ENCODE results near the gene RPS15A. TPM values are rescaled to one million over a fixed set of nuclear protein-coding genes. Genes with fewer than 3 reads are reported as not detected.
"Not testable (repeated sequence)": the region's sequence is repeated elsewhere in the genome, so short reads cannot be mapped to it uniquely, and the experiment has no call there.

RPS15A gene
- total RNA-seq, 1 donor from 2014 or later: 1,036 TPM

- H3K4me1 ChIP-seq (ENCODE audit: insufficient read depth, low read length); DNase-seq (ENCODE audit: low read depth); H3K27ac Mint-ChIP-seq (ENCODE audit: unreplicated experiment); H3K36me3 ChIP-seq (ENCODE audit: insufficient read depth, low read length); H4K20me1 ChIP-seq (ENCODE audit: insufficient read depth, low read length); H3K4me1 Mint-ChIP-seq (ENCODE audit: low read depth, unreplicated experiment); H3K9me3 Mint-ChIP-seq (ENCODE audit: unreplicated experiment); H3K27me3 Mint-ChIP-seq (ENCODE audit: low read depth, unreplicated experiment); H3K27me3 ChIP-seq (ENCODE audit: insufficient read depth, low read length); H3K9ac ChIP-seq (ENCODE audit: low read length); H3K4me2 ChIP-seq (ENCODE audit: low read length); H2AFZ ChIP-seq (ENCODE audit: low read depth, low read length); H3K27ac ChIP-seq (ENCODE audit: low read depth, low read length); H3K9me3 ChIP-seq (ENCODE audit: insufficient read depth, low read depth, low read length); H3K79me2 ChIP-seq (ENCODE audit: insufficient read depth, low read length); H3K4me3 Mint-ChIP-seq (ENCODE audit: unreplicated experiment); FAIRE-seq; H3K4me3 ChIP-seq (ENCODE audit: insufficient read depth, low read depth, low read length); H3K36me3 Mint-ChIP-seq (ENCODE audit: low read depth, unreplicated experiment): not testable (repeated sequence)
Measured at GRCh38 chr16:18738768-18739167, 51.4 kb downstream of the RPS15A start.

- not testable (repeated sequence) for H3K4me2 ChIP-seq (ENCODE audit: low read length); H3K27ac Mint-ChIP-seq (ENCODE audit: unreplicated experiment); H3K36me3 ChIP-seq (ENCODE audit: insufficient read depth, low read length)
Measured at GRCh38 chr16:18734279-18734678, 55.9 kb downstream of the RPS15A start.

More at GRCh38 chr16:18734279-18734678, 55.9 kb downstream of the RPS15A start:
- peaks cover 11% of the 10 kb centered on the region for H3K9me3 Mint-ChIP-seq (ENCODE audit: unreplicated experiment)
- not testable (repeated sequence) for H4K20me1 ChIP-seq (ENCODE audit: insufficient read depth, low read length); H3K27me3 ChIP-seq (ENCODE audit: insufficient read depth, low read length); H3K27ac ChIP-seq (ENCODE audit: low read depth, low read length); FAIRE-seq; H3K4me1 Mint-ChIP-seq (ENCODE audit: low read depth, unreplicated experiment); H3K9ac ChIP-seq (ENCODE audit: low read length); H3K4me1 ChIP-seq (ENCODE audit: insufficient read depth, low read length); H3K27me3 Mint-ChIP-seq (ENCODE audit: low read depth, unreplicated experiment); H3K79me2 ChIP-seq (ENCODE audit: insufficient read depth, low read length); DNase-seq (ENCODE audit: low read depth); H2AFZ ChIP-seq (ENCODE audit: low read depth, low read length); H3K4me3 ChIP-seq (ENCODE audit: insufficient read depth, low read depth, low read length); H3K36me3 Mint-ChIP-seq (ENCODE audit: low read depth, unreplicated experiment); H3K4me3 Mint-ChIP-seq (ENCODE audit: unreplicated experiment); H3K9me3 ChIP-seq (ENCODE audit: insufficient read depth, low read depth, low read length)

Other genes with a start within 250 kb of the RPS15A start
- gene NOMO2, start 228.2 kb downstream of the RPS15A start, total RNA-seq: 269 and 307 TPM in 2 replicates
- 114 and 128 TPM in 2 replicates for gene ARL6IP1, start 11.2 kb upstream of the RPS15A start, total RNA-seq
- 82.8 and 97.4 TPM in 2 replicates for gene SMG1, start 136.1 kb upstream of the RPS15A start, total RNA-seq
- 4.7 and 6.7 TPM in 2 replicates for gene TMC7, start 193.6 kb upstream of the RPS15A start, total RNA-seq

All from astrocyte (in vitro differentiated cells and primary cell).